Muscle layer of duodenum (tissue), 2 donors: ENCODE data around the gene CLCN4.

Experiments
- H3K27ac ChIP-seq: one replicate; pipeline ENCODE4 v1.7.0; 2013; ENCODE audit warnings: mild to moderate bottlenecking, low read length
- H3K27me3 ChIP-seq: one replicate; pipeline ENCODE4 v1.7.0; 2013; ENCODE audit warnings: low read depth, mild to moderate bottlenecking, control low read depth, low read length
- H3K36me3 ChIP-seq, 2 donors: one replicate each; pipeline ENCODE4 v1.7.0; 2013; ENCODE audit warnings: low read length in 2 of 2, control low read depth in 1 of 2, mild to moderate bottlenecking in 1 of 2; ENCODE audit not compliant: insufficient read depth in 2 of 2, control insufficient read depth in 1 of 2
- H3K4me1 ChIP-seq, 2 donors: one replicate each; pipeline ENCODE4 v1.7.0; 2013; ENCODE audit warnings: low read length in 2 of 2, mild to moderate bottlenecking in 2 of 2, control low read depth in 1 of 2, moderate library complexity in 1 of 2; ENCODE audit not compliant: insufficient read depth in 2 of 2, control insufficient read depth in 1 of 2
- H3K4me3 ChIP-seq, 2 donors: one replicate each; pipeline ENCODE4 v1.7.0; 2013; ENCODE audit warnings: low read length in 2 of 2, low read depth in 1 of 2, mild to moderate bottlenecking in 1 of 2
- H3K9me3 ChIP-seq, 2 donors: one replicate each; pipeline ENCODE4 v1.7.0; 2013; ENCODE audit warnings: low read length in 2 of 2, control low read depth in 1 of 2, mild to moderate bottlenecking in 1 of 2; ENCODE audit not compliant: control insufficient read depth in 1 of 2
- donor health status: healthy.

Gene CLCN4

GRCh38 chrX:10245886-10246285 is 89.1 kb downstream of the CLCN4 start:
- Histone ChIP-seq H3K27ac (no peak overlapping the region), H3K9me3 (no peaks in the 10 kb centered on the region), H3K36me3 (no peaks in the 10 kb centered on the region), H3K4me1 (no peaks in the 10 kb centered on the region), H3K27me3 (no peaks in the 10 kb centered on the region), H3K4me3 (no peak overlapping the region)

GRCh38 chrX:10246297-10246696 is 89.5 kb downstream of the CLCN4 start:
- Histone ChIP-seq H3K27ac (no peak overlapping the region), H3K9me3 (no peaks in the 10 kb centered on the region), H3K4me1 (no peaks in the 10 kb centered on the region), H3K36me3 (no peaks in the 10 kb centered on the region), H3K4me3 (no peak overlapping the region), H3K27me3 (no peaks in the 10 kb centered on the region)

GRCh38 chrX:10246846-10247245 is 90.1 kb downstream of the CLCN4 start:
- H3K27me3 ChIP-seq, result no peaks in the 10 kb centered on the region
- H3K4me1 ChIP-seq, result no peaks in the 10 kb centered on the region
- no peaks in the 10 kb centered on the region for H3K36me3 ChIP-seq
- H3K27ac ChIP-seq, result no peak overlapping the region
- no peak overlapping the region for H3K4me3 ChIP-seq
- no peaks in the 10 kb centered on the region for H3K9me3 ChIP-seq

GRCh38 chrX:10254739-10255138 is 98.0 kb downstream of the CLCN4 start:
- H3K36me3 ChIP-seq, result no peaks in the 10 kb centered on the region
- H3K4me3 ChIP-seq, result no peak overlapping the region
- H3K9me3 ChIP-seq, result no peaks in the 10 kb centered on the region
- H3K27ac ChIP-seq, result no peak overlapping the region
- no peaks in the 10 kb centered on the region for H3K27me3 ChIP-seq
- no peaks in the 10 kb centered on the region for H3K4me1 ChIP-seq

GRCh38 chrX:10259716-10260115 is 102.9 kb downstream of the CLCN4 start:
- no peak overlapping the region for H3K27ac ChIP-seq
- H3K4me3 ChIP-seq, result no peak overlapping the region
- no peaks in the 10 kb centered on the region for H3K4me1 ChIP-seq
- no peaks in the 10 kb centered on the region for H3K9me3 ChIP-seq
- no peaks in the 10 kb centered on the region for H3K36me3 ChIP-seq
- no peaks in the 10 kb centered on the region for H3K27me3 ChIP-seq

- H3K36me3 ChIP-seq, result no peaks in the 10 kb centered on the region
- H3K4me3 ChIP-seq, result no peak overlapping the region
- no peak overlapping the region for H3K27ac ChIP-seq
- no peaks in the 10 kb centered on the region for H3K4me1 ChIP-seq
- no peaks in the 10 kb centered on the region for H3K9me3 ChIP-seq
- H3K27me3 ChIP-seq, result no peaks in the 10 kb centered on the region
Measured at GRCh38 chrX:10265775-10266174, 109.0 kb downstream of the CLCN4 start.

GRCh38 chrX:10278716-10279115 is 121.9 kb downstream of the CLCN4 start:
- H3K4me1 ChIP-seq, result no peaks in the 10 kb centered on the region
- no peaks in the 10 kb centered on the region for H3K9me3 ChIP-seq
- H3K4me3 ChIP-seq, result no peak overlapping the region
- H3K27ac ChIP-seq, result no peak overlapping the region
- no peaks in the 10 kb centered on the region for H3K27me3 ChIP-seq
- H3K36me3 ChIP-seq, result no peaks in the 10 kb centered on the region

- no peak overlapping the region for H3K4me3 ChIP-seq
- H3K36me3 ChIP-seq, result no peaks in the 10 kb centered on the region
- H3K9me3 ChIP-seq, result no peaks in the 10 kb centered on the region
- H3K4me1 ChIP-seq, result no peaks in the 10 kb centered on the region
- H3K27ac ChIP-seq, result no peak overlapping the region
- no peaks in the 10 kb centered on the region for H3K27me3 ChIP-seq
Measured at GRCh38 chrX:10280071-10280470, 123.3 kb downstream of the CLCN4 start.

- Histone ChIP-seq H3K4me3 (no peak overlapping the region), H3K27ac (no peak overlapping the region), H3K36me3 (no peaks in the 10 kb centered on the region), H3K27me3 (no peaks in the 10 kb centered on the region), H3K9me3 (no peaks in the 10 kb centered on the region), H3K4me1 (no peaks in the 10 kb centered on the region)
Measured at GRCh38 chrX:10282490-10282889, 125.7 kb downstream of the CLCN4 start.

GRCh38 chrX:10286195-10286594 is 129.4 kb downstream of the CLCN4 start:
- H3K27me3 ChIP-seq, result no peaks in the 10 kb centered on the region
- no peaks in the 10 kb centered on the region for H3K9me3 ChIP-seq
- H3K27ac ChIP-seq, result no peak overlapping the region
- H3K36me3 ChIP-seq, result no peaks in the 10 kb centered on the region
- no peaks in the 10 kb centered on the region for H3K4me1 ChIP-seq
- H3K4me3 ChIP-seq, result no peak overlapping the region
